GM21526 (cell line): Measurements from ENCODE around the gene MACROD2.

ENCODE experiments used
- ATAC-seq: cut with Tn5 transposase; IDR thresholded peaks from one replicate; pipeline ENCODE4 v1.9.1; 2021; ENCODE audit warnings: moderate library complexity; ENCODE audit not compliant: unreplicated experiment, low FRiP score

MACROD2 gene

GRCh38 chr20:15603978-15604805, 1608.9 kb downstream of the MACROD2 start:
- ATAC-seq, result no peak

DNA sequence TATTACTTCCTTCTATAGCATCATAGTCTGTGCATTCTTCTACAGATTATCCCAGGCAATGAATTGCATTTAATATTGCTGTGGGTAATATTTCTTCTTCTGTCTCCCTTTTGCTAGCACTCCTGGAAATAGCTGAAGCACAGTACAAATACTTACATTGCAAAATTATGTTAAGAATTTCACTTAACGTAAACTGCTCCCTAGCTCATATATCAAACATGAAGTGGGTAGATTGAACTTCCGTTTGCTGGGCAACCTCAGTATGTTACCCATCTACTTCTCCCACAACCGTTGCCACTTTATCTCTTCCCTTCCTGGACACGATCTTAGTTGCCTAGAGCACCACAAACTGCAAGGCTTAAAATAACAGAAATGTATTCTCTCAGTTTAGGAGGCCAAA, 1614.6 kb downstream of the MACROD2 start:
- ATAC-seq, result no peak

DNA sequence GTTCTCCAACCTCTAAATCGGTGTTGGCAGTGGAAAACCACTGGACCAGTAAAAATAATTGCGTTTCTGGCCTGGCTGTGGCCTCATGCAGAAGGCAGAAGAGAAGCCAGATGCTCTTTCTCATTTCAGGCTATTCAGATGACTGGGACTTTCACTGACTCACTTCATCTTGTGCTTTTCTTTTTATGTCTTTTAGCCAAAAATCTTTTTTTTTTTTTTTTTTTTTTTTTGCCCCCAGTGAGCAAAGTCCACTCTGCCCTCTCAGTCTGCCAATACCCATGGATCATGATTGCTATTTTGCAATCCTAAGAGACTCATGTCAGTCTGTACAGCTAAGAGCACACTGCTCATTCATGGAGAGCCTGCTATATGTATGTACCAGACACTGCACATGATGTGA, 1615.5 kb downstream of the MACROD2 start:
- ATAC-seq, result no peak

- no peak for ATAC-seq
These were observed 1616.2 kb downstream of the MACROD2 start for GRCh38 chr20:15611541-15611940.

- ATAC-seq, result no peak
These were observed 1616.9 kb downstream of the MACROD2 start for GRCh38 chr20:15612198-15612597.

GRCh38 chr20:15612769-15613168, 1617.5 kb downstream of the MACROD2 start:
- ATAC-seq, result no peak

DNA sequence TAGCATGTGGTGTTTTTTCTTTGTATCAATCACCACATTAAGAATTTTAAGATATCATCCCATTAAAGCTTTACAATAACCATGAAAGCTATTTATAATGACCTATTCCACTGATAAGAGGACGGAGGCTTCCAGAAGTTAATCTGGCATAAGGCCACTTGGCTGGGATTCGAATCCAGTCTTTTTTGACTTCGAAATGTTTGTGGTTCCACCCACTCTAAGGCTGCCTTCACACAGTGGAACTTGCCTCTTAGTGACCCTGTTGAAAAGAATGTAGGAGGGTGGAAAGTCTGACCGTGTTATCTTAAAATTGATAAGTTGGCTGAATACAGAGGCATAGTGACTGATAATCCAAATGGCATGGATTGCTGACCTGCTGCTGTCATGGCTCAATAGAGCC, 1618.2 kb downstream of the MACROD2 start:
- ATAC-seq, result no peak

- ATAC-seq, result no peak
These were observed 1621.3 kb downstream of the MACROD2 start for GRCh38 chr20:15616626-15617025.

DNA sequence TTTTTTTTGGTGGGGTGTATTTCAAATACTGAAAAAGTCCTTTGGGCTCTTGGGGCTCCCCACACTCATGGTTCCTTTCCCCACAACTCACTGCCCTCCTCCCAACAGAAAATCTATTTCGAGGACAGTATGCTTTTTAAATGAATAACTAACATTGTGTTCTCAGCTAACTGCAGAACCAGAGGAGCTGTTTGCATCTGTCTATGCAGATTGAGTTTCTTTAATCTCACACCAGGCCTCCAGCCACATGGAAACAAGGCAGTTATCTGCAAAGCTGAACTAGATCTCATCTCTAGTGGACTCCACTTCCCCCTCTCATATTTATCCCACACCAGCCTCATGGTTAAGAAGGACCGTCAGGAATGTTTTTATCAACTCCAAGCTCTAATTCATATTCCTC, 1622.8 kb downstream of the MACROD2 start:
- no peak for ATAC-seq

DNA sequence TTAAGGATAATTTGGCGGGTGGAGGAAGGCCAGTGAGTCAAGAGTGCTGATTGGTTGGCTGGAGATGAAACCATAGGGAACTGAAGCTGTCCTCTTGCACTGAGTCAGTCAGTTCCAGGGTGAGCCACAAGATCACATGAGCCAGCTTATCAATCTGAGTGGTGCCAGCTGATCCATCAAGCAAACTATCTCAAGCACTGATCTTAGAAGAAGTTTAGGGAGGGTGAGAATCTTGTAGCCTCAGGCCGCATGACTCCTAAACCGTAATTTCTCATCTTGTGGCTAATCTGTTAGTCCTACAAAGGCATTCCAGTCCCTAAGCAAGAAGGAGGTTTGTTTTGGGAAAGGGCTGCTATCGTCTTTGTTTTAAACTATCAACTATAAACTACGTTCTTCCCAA, 1623.6 kb downstream of the MACROD2 start:
- no peak for ATAC-seq

GRCh38 chr20:15619341-15619740, 1624.0 kb downstream of the MACROD2 start:
- no peak for ATAC-seq

GRCh38 chr20:15619816-15620215, 1624.5 kb downstream of the MACROD2 start:
- ATAC-seq, result no peak

DNA sequence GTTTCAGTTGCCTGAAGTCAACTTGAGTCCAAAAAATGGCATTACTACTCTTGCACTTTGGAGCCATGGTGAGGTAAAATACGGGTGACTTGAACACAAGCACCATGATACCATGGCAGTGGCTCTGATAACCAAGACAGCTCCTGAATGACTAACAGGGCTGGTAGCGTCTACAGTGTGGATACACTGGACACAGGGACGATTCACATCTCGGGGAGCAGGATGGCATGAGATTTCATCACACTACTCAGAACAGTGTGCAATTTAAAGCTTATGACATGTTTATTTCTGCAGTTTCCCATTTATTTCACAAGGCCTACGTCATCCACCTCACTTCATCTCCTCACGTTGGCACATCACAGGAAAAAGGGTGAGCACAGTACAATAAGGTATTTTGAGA, 1627.1 kb downstream of the MACROD2 start:
- ATAC-seq, result no peak

GRCh38 chr20:15623215-15623614, 1627.9 kb downstream of the MACROD2 start:
- no peak for ATAC-seq

- no peak for ATAC-seq
These were observed 1630.7 kb downstream of the MACROD2 start for GRCh38 chr20:15625981-15626380.

DNA sequence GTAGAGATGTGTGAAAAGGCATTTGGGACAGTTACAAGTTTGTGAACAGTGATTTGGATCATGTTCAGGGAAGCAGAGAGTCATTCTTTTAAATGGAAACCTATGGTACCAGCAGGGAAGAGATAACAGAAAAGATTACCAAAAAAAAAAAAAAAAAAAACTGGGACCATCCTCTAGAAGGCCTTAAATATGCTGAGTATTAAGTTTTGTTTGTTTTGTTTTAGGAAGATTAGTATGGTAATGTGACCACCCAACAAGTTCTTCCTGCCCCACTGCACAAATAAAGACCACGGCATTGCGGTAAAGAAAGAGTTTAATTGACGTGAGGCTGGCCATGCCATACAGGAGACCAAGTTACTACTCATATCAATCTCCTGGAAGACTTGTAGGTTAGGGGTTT, 1631.8 kb downstream of the MACROD2 start:
- ATAC-seq, result no peak

- ATAC-seq, result no peak
These were observed 1632.2 kb downstream of the MACROD2 start for GRCh38 chr20:15627501-15627903.

DNA sequence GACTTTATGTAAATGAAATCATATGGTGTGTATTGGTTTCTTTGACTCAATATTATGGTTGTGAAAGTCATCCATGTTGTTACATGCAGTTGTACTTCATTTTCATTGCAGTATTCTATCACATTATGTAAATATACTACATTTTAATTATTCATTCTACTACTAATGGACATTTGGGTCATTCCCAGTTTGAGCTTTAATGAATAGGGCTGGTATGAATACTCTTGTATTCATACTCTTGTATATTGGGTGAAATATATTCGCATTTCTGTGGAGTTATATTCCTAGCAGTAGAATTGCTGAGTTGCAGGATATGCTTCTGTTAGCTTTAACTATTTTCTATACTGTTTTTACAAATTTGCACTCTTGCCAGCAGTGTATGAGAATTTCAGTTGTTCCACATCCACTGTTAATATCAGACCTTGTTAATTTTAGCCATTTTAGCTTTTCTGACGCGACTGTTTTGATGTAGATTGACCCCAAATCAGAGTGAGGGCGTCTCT, 1633.6 kb downstream of the MACROD2 start:
- ATAC-seq, result no peak

DNA sequence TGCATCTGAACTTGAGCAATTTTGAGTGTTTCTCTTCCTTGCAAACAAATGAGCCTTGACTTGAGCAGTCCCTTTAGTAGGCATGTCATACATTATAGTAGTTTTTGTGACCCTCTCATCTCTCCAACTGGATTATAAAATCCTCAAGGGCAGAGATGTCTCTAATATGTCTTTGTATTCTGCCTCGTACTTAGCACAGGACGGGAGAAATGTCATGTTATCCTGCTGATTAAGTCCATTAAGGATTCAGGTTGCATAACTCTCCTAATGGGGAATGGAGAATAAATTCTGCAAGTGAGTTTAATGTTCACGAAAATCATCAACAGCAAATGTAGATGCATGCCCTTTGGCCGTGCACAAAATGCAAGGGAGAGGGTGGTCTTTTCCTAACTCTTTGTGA, 1635.0 kb downstream of the MACROD2 start:
- ATAC-seq, result no peak

GRCh38 chr20:15632680-15633079, 1637.4 kb downstream of the MACROD2 start:
- no peak for ATAC-seq

- ATAC-seq, result no peak
These were observed 1638.8 kb downstream of the MACROD2 start for GRCh38 chr20:15634102-15634501.

- ATAC-seq, result no peak
These were observed 1642.2 kb downstream of the MACROD2 start for GRCh38 chr20:15637546-15637945.
